Naive thymus-derived CD8-positive, alpha-beta T cell (primary cell): Measurements from ENCODE around the gene TXNRD1. TPM values are rescaled to one million over a fixed set of nuclear protein-coding genes. Genes with fewer than 3 reads are reported as not detected.
"Not testable (repeated sequence)": the region's sequence is repeated elsewhere in the genome, so short reads cannot be mapped to it uniquely, and the experiment has no call there.

Experiments used
- ATAC-seq, 2 donors: fragments of 150-1000 bp; cut with Tn5 transposase in 1 of 2; sonication (Bioruptor Pico), chemical (Tn5 transposase) in 1 of 2; 1 replicate in 1 of 2; 2 replicates in 1 of 2; pipeline ENCODE4 v1.10.0; 2021; ENCODE audit warnings: mild to moderate bottlenecking in 2 of 2, moderate library complexity in 2 of 2
- POLR2A ChIA-PET: fragments of 350-600 bp; sonication (Branson Sonifier 250); formaldehyde crosslinking; loops from one replicate; lab custom pipeline; 2021; ENCODE audit warnings: antibody characterized with exemption; lab: Charles Lee
- DNase-seq, 10 donors: peaks; one replicate each; pipeline versions ENCODE4 v3.0.0 to v3.0.0-alpha.2; 2020 to 2022
- H3K27ac Mint-ChIP-seq, 10 donors: one replicate each; pipeline ENCODE4 v1.8.0; 2020 to 2022; ENCODE audit warnings: mild to moderate bottlenecking in 10 of 10, mixed read lengths in 10 of 10, moderate library complexity in 4 of 10, inconsistent platforms in 1 of 10
- H3K27me3 Mint-ChIP-seq, 5 donors: one replicate each; pipeline ENCODE4 v1.8.0; 2021 to 2022; ENCODE audit warnings: mixed read lengths in 5 of 5
- H3K36me3 Mint-ChIP-seq, 3 donors: one replicate each; pipeline ENCODE4 v1.8.0; 2020 to 2022; ENCODE audit warnings: mixed read lengths in 3 of 3, mild to moderate bottlenecking in 2 of 3, inconsistent platforms in 1 of 3
- H3K4me1 Mint-ChIP-seq, 4 donors: one replicate each; pipeline ENCODE4 v1.8.0; 2021 to 2022; ENCODE audit warnings: mixed read lengths in 4 of 4
- H3K4me3 Mint-ChIP-seq, 10 donors: one replicate each; pipeline ENCODE4 v1.8.0; 2020 to 2022; ENCODE audit warnings: mild to moderate bottlenecking in 10 of 10, mixed read lengths in 10 of 10, moderate library complexity in 6 of 10, inconsistent platforms in 1 of 10
- H3K9me3 Mint-ChIP-seq, 9 donors: one replicate each; pipeline ENCODE4 v1.8.0; 2020 to 2022; ENCODE audit warnings: mixed read lengths in 9 of 9, mild to moderate bottlenecking in 3 of 9, inconsistent platforms in 1 of 9, moderate library complexity in 1 of 9
- polyA plus RNA-seq, 3 donors: library from polyadenylated mRNA; unstranded; fragments of 300-500 nt; fragmentation: Illumina TruSeq; gene quantifications; one replicate each; pipeline ENCODE4 v1.2.3, GENCODE V29; 2021
- total RNA-seq, 8 experiments: library from RNA in 2 of 8; stranded (reverse) in 2 of 8; gene quantifications; one replicate each; pipeline ENCODE4 v1.2.3 and lab custom pipeline; 2021 to 2026

TXNRD1 gene
- total and polyA plus RNA-seq, 5 experiments from 2014 or later: 18.7 to 102 (median 29.6) TPM

DNA sequence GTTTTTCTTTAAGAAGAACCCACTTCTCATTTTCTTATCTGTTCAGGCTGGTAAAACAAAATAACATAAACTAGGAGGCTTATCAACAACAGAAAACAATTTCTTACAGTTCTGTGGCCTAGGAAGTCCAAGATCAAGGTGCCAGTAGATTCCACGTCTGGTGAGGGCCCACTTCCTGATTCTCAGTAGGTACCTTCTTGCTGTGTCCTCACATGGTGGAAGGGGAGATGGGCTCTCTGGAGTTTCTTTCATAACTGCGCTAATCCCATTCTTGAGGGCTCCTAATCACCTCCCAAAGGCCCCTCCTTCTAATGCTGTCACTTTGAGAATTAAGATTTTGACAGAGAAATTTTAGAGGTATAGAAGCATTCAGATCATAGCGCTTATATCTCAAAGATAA, 33.4 kb downstream of the TXNRD1 start:
- POLR2A ChIA-PET: interaction anchor here (0.7 kb wide), 1 partner anchor 1045 kb away, joined by 4 read pairs; no protein-coding TSS in a partner anchor

GRCh38 chr12:104249898-104250297, 34.3 kb downstream of the TXNRD1 start:
- H3K36me3 Mint-ChIP-seq: no peaks in the 10 kb centered on the region
- no peak overlapping the region for H3K4me3 Mint-ChIP-seq
- no peak for DNase-seq
- H3K27me3 Mint-ChIP-seq: peaks cover 0 to 2% (median 0%) of the 10 kb centered on the region in 5 donors
- no peak overlapping the region for H3K27ac Mint-ChIP-seq
- no peaks in the 10 kb centered on the region for H3K9me3 Mint-ChIP-seq
- peaks cover 0 to 3% (median 0%) of the 10 kb centered on the region in 4 donors for H3K4me1 Mint-ChIP-seq
- no peak for ATAC-seq
- POLR2A ChIA-PET: interaction anchor here (0.7 kb wide), 1 partner anchor 1044 kb away, joined by 4 read pairs; no protein-coding TSS in a partner anchor

More for the DNA sequence above, 33.4 kb downstream of the TXNRD1 start:
- Mint-ChIP-seq H3K4me3 (no peak overlapping the region), H3K36me3 (no peaks in the 10 kb centered on the region), H3K9me3 (no peaks in the 10 kb centered on the region), H3K27ac (peak overlapping the region in 1 of 10 donors; percentile 5), H3K27me3 (peaks cover 0 to 10% (median 2%) of the 10 kb centered on the region in 5 donors), H3K4me1 (peaks cover 0 to 3% (median 0%) of the 10 kb centered on the region in 4 donors)
- ATAC-seq (no peak), DNase-seq (no peak)

GRCh38 chr12:104250366-104251125, 35.0 kb downstream of the TXNRD1 start:
- H3K9me3 Mint-ChIP-seq: no peaks in the 10 kb centered on the region
- H3K27ac Mint-ChIP-seq: no peak overlapping the region
- ATAC-seq (no peak), DNase-seq (no peak)
- no peaks in the 10 kb centered on the region for H3K36me3 Mint-ChIP-seq
- H3K27me3 Mint-ChIP-seq: peaks cover 0 to 2% (median 0%) of the 10 kb centered on the region in 5 donors
- peaks cover 0 to 3% (median 0%) of the 10 kb centered on the region in 4 donors for H3K4me1 Mint-ChIP-seq
- no peak overlapping the region for H3K4me3 Mint-ChIP-seq
- POLR2A ChIA-PET: no interaction called here

DNA sequence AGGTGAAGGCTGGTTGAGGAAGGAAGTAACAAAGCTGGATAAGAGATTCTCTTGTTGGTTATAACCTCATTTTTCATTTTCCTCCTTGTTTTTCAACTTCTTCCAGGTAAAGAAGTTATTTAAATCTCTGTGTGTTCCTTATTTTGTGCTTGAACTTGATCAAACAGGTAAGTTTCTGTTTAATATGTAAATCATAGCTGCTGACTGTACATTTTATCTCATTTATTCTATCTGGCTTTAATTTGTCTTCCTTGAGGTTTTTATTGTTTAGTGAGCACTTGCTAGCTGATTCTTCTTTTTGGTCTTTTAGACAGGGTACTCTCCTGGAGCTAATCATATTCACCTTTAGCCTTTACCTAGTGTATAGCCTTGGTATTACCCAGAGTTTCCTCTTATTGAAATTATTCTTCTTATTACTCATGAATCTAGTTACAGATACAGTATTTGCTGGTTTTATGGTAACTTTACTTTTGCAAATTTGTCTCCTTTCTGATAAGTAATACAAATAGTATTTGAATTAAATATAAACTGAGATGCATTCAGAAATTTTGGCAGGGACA, 42.4 kb downstream of the TXNRD1 start:
- Mint-ChIP-seq H3K9me3 (no peaks in the 10 kb centered on the region), H3K27ac (peak overlapping the region in 1 of 10 donors; percentile 5), H3K4me3 (no peak overlapping the region), H3K4me1 (peaks cover 0 to 2% (median 0%) of the 10 kb centered on the region in 4 donors), H3K36me3 (no peaks in the 10 kb centered on the region), H3K27me3 (no peaks in the 10 kb centered on the region)
- DNase-seq: no peak
- ATAC-seq: no peak
- POLR2A ChIA-PET: interaction anchor here (0.7 kb wide), 1 partner anchor 95 kb away, joined by 7 read pairs; no protein-coding TSS in a partner anchor

GRCh38 chr12:104258476-104259067, 43.0 kb downstream of the TXNRD1 start:
- no peak for DNase-seq
- POLR2A ChIA-PET: no interaction called here
- Mint-ChIP-seq H3K4me3 (no peak overlapping the region), H3K27me3 (no peaks in the 10 kb centered on the region), H3K36me3 (no peaks in the 10 kb centered on the region), H3K27ac (peak overlapping the region in 1 of 10 donors; percentile 5), H3K9me3 (no peaks in the 10 kb centered on the region), H3K4me1 (peaks cover 0 to 3% (median 0%) of the 10 kb centered on the region in 4 donors)
- no peak for ATAC-seq

DNA sequence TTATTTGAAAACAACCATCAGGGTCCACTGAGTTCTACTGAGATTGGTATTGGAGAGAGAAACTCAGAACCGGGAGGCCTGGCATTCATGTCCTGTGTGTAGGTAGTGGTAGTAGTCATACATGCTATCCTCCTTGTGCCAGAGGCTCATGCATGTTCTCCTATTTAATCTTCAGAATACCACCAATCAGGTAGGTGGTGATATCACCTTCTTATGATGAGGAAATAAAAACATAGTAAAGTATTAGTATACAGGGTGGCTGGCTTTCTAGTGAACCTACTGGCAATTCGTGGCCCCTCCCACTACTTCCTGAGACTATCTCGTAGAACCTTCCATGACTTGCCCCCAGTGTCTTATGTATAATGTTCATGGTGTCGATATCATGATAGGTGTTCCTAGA, 47.4 kb downstream of the TXNRD1 start:
- peaks cover 0 to 3% (median 0%) of the 10 kb centered on the region in 4 donors for H3K4me1 Mint-ChIP-seq
- POLR2A ChIA-PET: no interaction called here
- H3K9me3 Mint-ChIP-seq: no peaks in the 10 kb centered on the region
- H3K27ac Mint-ChIP-seq: no peak overlapping the region
- no peaks in the 10 kb centered on the region for H3K27me3 Mint-ChIP-seq
- H3K36me3 Mint-ChIP-seq: no peaks in the 10 kb centered on the region
- no peak overlapping the region for H3K4me3 Mint-ChIP-seq
- no peak for DNase-seq
- no peak for ATAC-seq

- no peaks in the 10 kb centered on the region for H3K9me3 Mint-ChIP-seq
- H3K4me1 Mint-ChIP-seq: peaks cover 0 to 3% (median 0%) of the 10 kb centered on the region in 4 donors
- POLR2A ChIA-PET: no interaction called here
- H3K27me3 Mint-ChIP-seq: no peaks in the 10 kb centered on the region
- DNase-seq (no peak), ATAC-seq (no peak)
- no peak overlapping the region for H3K27ac Mint-ChIP-seq
- H3K36me3 Mint-ChIP-seq: no peaks in the 10 kb centered on the region
- no peak overlapping the region for H3K4me3 Mint-ChIP-seq
Measured at GRCh38 chr12:104263580-104264358, 48.2 kb downstream of the TXNRD1 start.

- H3K36me3 Mint-ChIP-seq, DNase-seq, H3K27ac Mint-ChIP-seq, H3K9me3 Mint-ChIP-seq, H3K27me3 Mint-ChIP-seq, POLR2A ChIA-PET, H3K4me1 Mint-ChIP-seq, ATAC-seq: not testable (repeated sequence)
- H3K4me3 Mint-ChIP-seq: peak overlapping the region in 1 of 10 donors; percentile 26
Measured at GRCh38 chr12:104265436-104265835, 49.9 kb downstream of the TXNRD1 start.

DNA sequence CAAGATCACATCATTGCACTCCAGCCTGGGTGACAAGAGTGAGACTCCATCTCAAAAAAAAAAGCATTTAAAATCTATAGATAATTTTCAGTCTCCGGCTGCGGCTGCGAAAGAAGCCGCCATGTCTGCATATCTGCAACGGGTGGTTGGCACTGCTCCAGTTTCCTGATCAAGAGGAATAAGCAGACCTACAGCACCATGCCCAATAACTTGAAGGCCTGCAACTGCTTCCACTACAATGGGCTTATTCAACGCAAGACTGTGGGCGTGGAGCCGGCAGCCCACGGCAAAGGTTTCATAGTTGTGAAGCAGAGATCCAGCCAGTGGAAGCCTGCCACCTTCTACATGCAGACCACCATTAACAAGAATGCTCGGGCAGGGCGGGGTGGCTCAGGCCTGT, 57.4 kb downstream of the TXNRD1 start:
- Mint-ChIP-seq H3K4me3 (no peak overlapping the region), H3K9me3 (no peaks in the 10 kb centered on the region), H3K4me1 (peaks cover 6 to 12% (median 8%) of the 10 kb centered on the region in 4 donors), H3K36me3 (peaks cover 0 to 2% (median 0%) of the 10 kb centered on the region in 3 donors), H3K27ac (no peak overlapping the region), H3K27me3 (no peaks in the 10 kb centered on the region)
- no peak for DNase-seq
- POLR2A ChIA-PET: no interaction called here
- no peak for ATAC-seq

GRCh38 chr12:104273503-104273902, 57.9 kb downstream of the TXNRD1 start:
- DNase-seq (no peak), ATAC-seq (no peak)
- POLR2A ChIA-PET: no interaction called here
- peaks cover 6 to 12% (median 8%) of the 10 kb centered on the region in 4 donors for H3K4me1 Mint-ChIP-seq
- H3K27me3 Mint-ChIP-seq: no peaks in the 10 kb centered on the region
- peaks cover 0 to 2% (median 0%) of the 10 kb centered on the region in 3 donors for H3K36me3 Mint-ChIP-seq
- H3K9me3 Mint-ChIP-seq: no peaks in the 10 kb centered on the region
- H3K27ac Mint-ChIP-seq: no peak overlapping the region
- H3K4me3 Mint-ChIP-seq: no peak overlapping the region

- Mint-ChIP-seq H3K4me1 (peaks cover 6 to 12% (median 8%) of the 10 kb centered on the region in 4 donors), H3K9me3 (no peaks in the 10 kb centered on the region), H3K36me3 (peaks cover 0 to 2% (median 0%) of the 10 kb centered on the region in 3 donors), H3K27ac (no peak overlapping the region), H3K4me3 (no peak overlapping the region), H3K27me3 (peaks cover 0 to 2% (median 0%) of the 10 kb centered on the region in 5 donors)
- POLR2A ChIA-PET: interaction anchor here (1.8 kb wide), 1 partner anchor 13 kb away, joined by 7 read pairs; no protein-coding TSS in a partner anchor
- ATAC-seq (no peak), DNase-seq (no peak)
Measured at GRCh38 chr12:104274811-104275210, 59.2 kb downstream of the TXNRD1 start.

- peaks cover 0 to 2% (median 0%) of the 10 kb centered on the region in 3 donors for H3K36me3 Mint-ChIP-seq
- no peaks in the 10 kb centered on the region for H3K9me3 Mint-ChIP-seq
- H3K27ac Mint-ChIP-seq: no peak overlapping the region
- DNase-seq: no peak
- POLR2A ChIA-PET: interaction anchor here (0.5 to 1.8 kb wide), 2 partner anchors 12 to 14 kb away, joined by 4 to 7 read pairs; no protein-coding TSS in a partner anchor
- peak overlapping the region in 7 of 10 donors; percentile 2 to 76 (median 38) for H3K4me3 Mint-ChIP-seq
- H3K4me1 Mint-ChIP-seq: peaks cover 6 to 12% (median 8%) of the 10 kb centered on the region in 4 donors
- peaks cover 0 to 4% (median 2%) of the 10 kb centered on the region in 5 donors for H3K27me3 Mint-ChIP-seq
- ATAC-seq: no peak
Measured at GRCh38 chr12:104275689-104276088, 60.1 kb downstream of the TXNRD1 start.
